Activated CD4-positive, alpha-beta T cell treated with anti-CD3 and anti-CD28 coated beads, Interleukin-2, amount 50 U/mL, for 4 hours (primary cell): ENCODE results near the gene PARM1.

ENCODE experiments used
- DNase-seq, 2 experiments: peaks; one replicate each; pipeline ENCODE4 v3.0.0-alpha.2; 2020

The PARM1 gene

GRCh38 chr4:74942918-74943253, 10.0 kb downstream of the PARM1 start:
- no peak for DNase-seq

DNA sequence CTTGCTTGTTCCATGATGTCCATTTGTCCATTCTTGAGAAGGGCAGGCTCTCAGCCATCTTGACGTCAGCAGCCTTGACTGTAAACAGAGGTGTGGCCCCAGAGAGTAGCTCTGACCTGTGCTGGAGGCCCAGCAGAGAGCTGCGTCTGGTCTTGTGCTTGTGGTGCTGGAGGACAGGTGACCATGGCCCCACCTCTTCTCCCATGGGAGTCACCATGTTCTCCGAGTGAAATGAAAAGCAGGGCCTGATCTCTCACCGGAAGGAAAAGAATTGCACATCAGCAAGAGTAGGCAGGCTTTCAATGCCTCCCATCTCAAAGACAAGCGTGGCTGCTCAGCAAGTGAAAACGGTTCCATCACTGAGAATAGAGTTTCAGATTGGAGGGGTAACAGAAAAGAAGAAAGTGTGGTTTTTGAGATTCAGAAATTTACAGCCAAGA, 11.5 kb downstream of the PARM1 start:
- no peak for DNase-seq

- no peak for DNase-seq
These were observed 13.3 kb downstream of the PARM1 start for GRCh38 chr4:74946196-74946595.

DNA sequence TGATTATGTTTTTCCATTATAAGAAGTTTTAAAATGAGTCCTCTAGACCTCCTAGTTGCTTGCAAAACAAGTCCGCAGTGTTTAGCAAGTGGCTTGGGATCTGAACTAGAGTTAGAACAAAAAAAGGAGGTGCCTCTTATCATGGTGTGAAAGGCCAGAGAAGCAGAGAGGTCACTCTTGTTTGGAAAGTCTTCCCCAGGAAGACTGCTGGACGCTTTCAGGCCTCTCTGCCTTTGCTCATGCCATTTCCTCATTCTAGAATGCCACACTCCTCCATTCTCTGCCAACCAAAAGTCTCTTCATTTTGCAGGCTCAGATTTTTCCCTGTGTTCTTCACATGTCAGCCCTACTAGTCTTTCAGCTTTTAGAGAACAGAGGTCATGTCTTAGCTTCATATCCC, 14.9 kb downstream of the PARM1 start:
- no peak for DNase-seq

DNA sequence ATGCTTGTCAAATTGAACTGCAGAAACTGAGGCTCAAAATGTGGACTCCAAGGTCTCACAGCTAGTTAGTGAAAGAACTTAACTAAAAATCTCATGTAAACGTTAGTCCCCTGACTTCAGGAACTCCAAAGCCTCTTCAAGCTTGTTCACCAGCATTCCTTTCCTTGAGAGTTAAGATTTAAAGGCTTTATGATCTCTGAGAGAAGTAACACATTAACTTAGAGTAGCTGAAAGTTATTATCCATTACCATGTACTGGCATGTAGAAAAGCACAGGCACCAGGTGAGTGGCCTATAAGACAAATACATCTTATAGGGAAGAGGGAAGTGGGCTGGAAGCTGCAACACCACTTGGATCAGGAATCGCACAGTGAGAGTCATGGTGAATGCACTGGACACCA, 15.3 kb downstream of the PARM1 start:
- no peak for DNase-seq

- no peak for DNase-seq
These were observed 17.3 kb downstream of the PARM1 start for GRCh38 chr4:74950200-74950599.

DNA sequence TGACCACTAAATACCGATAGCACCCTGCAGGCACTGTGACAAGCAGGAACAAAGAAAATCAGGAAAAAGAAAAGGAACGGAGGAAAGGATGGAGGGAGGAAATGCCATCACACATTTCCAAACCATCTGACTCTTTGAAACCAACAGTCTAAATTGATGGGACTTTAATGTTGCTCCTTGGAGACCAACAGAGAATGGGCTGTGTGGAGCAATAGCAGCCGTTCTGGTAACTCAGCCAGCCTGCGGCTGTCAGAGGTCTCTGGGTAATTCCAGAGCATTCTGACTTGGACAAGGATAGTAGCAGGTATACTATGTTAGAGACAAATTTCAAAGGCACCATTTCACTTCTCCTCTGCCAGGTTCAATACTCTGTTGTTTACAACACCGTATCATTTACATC, 18.0 kb downstream of the PARM1 start:
- no peak for DNase-seq

DNA sequence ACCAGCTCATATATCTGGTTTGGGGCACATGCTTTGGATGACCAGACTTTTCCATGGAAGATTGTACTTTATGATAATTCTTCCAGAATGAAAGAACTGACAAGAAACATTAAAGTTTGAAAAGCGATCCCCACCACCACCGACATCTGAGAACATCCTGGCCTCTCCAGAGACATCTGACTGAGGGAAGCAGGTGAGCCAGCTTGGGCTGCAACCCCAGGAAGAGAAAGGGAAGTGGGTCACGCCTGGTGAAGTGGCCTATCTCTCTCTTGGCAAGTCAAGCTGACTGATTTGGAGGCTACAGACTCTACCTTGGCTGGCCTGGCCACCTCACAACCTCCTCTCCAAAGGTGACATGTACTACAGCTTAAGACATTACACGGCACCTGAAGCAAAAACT, 20.7 kb downstream of the PARM1 start:
- no peak for DNase-seq

GRCh38 chr4:74958881-74959280, 26.0 kb downstream of the PARM1 start:
- no peak for DNase-seq

DNA sequence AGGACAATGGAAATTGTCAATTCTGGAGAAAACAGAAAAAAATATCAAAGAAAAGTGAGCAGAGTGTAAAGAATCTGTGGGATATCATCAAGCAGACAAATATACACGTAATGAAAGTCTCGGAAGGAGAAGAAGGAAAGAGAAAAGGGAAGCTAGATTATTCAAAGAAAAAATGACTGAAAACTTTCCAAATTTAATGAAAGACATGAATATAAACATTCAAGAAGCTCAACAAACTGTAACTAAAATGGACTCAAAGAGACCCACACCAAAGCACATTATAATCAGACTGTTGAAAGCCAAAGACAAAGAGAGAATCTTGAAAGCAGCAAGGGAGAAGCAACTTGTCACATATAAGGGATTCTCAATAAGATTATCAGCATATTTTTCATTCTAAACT, 28.3 kb downstream of the PARM1 start:
- no peak for DNase-seq

DNA sequence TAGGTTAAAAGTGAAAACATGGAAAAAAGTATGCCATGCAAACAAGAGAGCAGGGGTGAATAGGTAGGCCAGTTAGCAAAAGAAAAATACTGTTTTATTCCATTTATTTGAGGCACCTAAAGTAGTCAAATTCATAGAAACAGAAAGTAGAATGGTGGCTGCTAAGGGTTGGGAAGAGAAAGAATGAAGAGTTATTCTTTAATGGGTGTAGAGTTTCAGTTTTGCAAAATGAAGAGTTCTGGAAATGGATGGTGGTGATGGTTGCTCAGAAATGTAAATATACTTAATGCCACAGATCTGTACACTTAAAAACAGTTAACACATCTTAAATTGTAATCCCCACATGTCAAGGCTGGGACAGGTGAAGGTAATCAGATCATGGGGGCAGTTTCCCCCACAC, 29.7 kb downstream of the PARM1 start:
- no peak for DNase-seq

- DNase-seq = no peak
These were observed 31.4 kb downstream of the PARM1 start for GRCh38 chr4:74964311-74964710.

GRCh38 chr4:74967324-74967723, 34.4 kb downstream of the PARM1 start:
- DNase-seq = no peak

- no peak for DNase-seq
These were observed 35.7 kb downstream of the PARM1 start for GRCh38 chr4:74968456-74969164.

DNA sequence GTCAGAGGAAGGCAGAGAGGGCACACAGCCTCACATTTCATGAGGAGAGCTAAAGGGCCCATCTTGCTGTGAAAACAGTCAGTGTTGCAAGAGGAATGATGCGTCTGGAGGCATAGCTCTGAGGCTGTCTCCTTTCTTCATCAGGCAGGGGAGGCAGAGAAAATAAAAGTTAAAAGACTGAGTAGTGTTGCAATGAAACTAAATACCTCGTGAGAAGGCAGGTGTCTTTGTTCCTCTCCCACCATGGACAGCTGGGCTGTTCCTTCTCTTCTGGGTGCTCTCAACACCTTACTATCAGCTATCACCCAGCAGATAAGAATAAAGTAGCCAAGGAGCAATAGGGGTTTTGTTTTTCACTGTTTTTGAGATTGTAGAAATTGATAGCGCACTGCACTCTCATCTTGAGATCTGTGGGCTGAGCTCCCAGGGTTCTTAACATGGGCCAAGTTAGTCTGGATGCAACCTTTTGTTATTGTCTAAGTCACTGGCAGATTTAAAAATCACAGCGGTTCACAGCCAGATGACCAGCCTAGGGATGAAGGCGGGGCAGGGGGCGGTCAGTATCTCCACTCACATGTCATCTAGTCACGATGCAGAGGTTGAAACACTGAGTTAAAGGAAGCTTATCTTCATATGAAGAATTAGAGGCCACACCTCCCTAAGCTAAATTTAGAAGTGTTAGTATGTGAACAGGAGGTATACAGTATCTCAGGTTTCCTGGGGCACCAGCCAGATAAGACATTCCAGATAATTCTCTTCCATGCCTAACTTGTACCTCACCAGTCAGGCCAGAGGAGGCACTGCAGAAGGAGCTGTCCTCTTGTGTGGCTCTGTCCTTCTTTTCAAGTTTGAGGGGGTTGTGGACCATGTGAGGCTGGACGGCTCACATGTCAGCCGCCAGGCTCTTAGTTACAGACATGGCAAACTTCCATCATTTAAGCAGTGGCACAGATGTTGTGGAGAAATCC, 36.9 kb downstream of the PARM1 start:
- DNase-seq = no peak

DNA sequence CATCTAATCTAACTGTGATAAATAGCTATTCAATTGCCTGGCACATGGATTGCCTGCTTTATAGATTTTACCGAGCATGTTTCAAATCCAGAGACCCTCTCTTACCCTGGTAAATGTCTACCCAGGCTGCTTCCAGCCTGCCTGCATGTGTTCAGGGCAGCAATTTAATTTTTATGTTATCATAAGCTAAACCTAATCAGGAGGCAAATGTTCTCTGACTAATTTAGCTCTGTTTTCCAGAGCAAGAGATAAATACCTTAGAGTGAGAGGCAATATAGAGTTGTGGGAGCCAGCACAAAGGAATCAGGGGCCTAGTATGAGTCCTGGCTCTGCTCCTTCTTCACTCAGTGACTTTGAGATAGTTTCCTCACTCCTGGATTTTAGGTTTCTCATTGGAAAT, 37.7 kb downstream of the PARM1 start:
- no peak for DNase-seq

DNA sequence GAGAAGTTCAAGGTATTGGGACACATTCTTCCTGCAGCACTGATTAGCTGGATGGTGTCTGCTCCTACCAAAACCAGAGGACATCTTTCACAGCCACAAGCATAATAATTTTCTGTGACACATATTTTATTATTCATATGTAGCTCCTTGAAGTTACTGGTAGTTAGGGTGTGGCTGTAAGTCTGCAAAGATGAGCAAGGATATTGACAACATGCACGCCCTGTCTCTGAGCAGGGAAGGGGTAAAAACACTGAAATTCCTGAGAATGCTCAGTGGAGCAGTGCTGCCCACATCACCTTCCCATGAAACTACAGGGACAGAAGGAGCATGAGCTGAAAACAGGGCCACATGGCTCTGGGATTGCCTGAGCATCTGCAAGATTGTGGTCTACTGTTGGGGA, 38.9 kb downstream of the PARM1 start:
- no peak for DNase-seq

DNA sequence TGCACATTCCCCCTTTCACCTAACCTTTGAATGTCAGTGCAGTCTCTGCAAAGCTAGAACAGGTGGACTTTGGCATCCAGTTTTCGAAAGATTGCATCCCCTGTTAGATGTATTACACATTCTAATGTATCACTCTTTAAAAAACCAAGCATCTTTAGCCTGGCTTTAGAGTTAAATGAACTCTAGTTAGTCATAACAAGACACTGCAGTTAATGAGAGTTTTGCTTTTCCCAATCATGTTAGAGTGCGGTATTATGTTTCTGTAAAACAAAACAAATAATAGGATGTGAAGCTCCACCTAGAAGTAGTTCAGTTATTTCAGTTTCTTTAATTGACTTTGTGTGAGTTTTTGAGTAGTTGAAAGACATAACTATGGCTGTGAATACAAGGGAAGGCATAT, 42.2 kb downstream of the PARM1 start:
- no peak for DNase-seq

DNA sequence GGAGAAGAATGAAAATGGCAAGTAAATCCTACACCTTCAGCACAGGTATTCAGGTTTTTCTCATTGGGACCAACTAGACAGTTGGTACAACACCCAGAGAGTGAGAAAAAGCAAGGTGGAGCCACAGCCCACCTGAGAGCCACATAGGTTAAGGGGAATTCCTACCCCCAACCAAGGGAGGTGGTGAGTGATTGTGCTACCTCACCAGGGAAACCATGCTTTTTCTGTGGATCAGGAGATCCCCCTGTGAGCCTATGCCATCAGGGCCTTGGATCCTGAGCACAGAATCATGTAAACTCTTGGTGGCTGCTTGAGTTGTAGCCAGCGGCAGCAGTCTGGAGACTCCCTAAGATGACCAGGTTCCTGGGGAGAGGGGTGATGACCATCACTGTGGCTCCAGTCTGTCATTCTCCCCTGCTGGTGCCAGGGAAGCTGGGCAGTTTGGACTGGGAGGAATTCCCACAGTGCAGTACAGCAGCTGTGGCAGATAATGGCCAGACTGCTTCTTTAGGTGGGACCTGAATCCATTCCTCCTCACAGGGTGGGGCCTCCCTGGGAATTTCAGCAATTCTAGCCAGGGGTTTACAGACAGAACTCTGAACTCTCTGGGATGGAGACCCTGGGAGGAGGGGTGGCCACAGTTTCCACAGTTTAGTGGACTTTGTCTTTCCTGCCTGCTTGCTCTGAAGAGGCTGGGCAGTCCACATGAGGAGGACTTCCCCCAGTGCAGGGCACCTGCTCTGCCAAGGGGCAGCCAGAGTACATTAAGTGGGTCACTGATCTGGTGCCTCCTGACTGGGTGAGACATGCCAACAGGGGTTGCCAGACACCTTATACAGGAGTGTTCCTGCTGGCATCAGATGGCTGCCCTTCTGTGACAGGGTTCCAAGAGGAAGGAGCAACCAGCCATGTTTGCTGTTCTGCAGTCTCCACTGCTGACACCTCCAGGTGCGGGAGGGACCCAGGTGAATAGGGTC, 43.2 kb downstream of the PARM1 start:
- DNase-seq = no peak

DNA sequence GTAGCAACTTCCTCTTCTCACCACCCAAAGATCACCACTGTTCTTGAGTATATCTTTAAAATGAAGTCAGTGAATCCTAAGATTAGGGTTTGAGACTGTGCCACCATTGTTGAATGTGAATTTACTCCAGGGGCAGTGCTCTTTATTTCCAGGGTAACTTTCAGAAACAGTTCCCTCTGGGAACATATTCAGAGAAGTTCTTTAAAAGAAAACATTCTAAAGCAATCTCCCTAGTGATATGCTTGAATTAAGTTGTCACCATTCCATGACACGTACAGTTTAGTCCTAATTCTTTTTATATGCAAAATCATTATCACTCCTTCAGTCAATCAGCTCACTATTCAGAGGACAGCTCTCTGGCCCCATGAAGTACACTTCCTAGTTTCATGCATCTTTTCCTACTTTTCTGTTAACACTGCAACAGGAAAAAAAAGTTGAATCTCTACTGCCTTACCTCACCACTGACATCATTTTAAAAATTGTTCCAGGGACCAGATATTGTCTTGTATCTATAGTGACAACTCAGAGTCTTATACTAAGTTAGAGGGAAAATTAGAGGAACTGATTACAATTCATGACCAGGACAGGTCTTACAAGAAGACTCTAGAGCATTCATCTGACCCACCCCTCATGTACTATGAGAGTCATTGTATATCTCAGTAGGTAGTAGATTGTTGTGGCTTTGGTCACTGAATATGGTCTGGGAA, 49.8 kb downstream of the PARM1 start:
- no peak for DNase-seq

- DNase-seq = no peak
These were observed 50.3 kb downstream of the PARM1 start for GRCh38 chr4:74983253-74983635.

- no peak for DNase-seq
These were observed 57.5 kb downstream of the PARM1 start for GRCh38 chr4:74990276-74990875.
